Measurements from ENCODE around the gene RASL12. TPM values are rescaled to one million over a fixed set of nuclear protein-coding genes. Genes with fewer than 3 reads are reported as not detected.
"Not testable (repeated sequence)": the region's sequence is repeated elsewhere in the genome, so short reads cannot be mapped to it uniquely, and the experiment has no call there.

RASL12 gene
- total and polyA plus RNA-seq, 9 donors, result 11.9 to 16.5 (median 14.2) TPM

- peak; percentile 84 for DNase-seq
- peaks cover 5% of the 10 kb centered on the region for H3K4me1 ChIP-seq (ENCODE audit: control insufficient read depth, insufficient read depth, low read length)
- H3K9me3 ChIP-seq (replicated peaks; ENCODE audit: control insufficient read depth, low read depth, low read length), result no peaks in the 10 kb centered on the region
- H3K27ac ChIP-seq (ENCODE audit: low read length), result no peak overlapping the region
- peaks cover 69% of the 10 kb centered on the region for H3K36me3 ChIP-seq (ENCODE audit: control insufficient read depth, insufficient read depth, low read length)
- no peaks in the 10 kb centered on the region for H3K27me3 ChIP-seq (ENCODE audit: control insufficient read depth, insufficient read depth, low read length)
- H3K4me3 ChIP-seq (ENCODE audit: low read length), result no peak overlapping the region
- WGBS (ENCODE audit: insufficient coverage), result 32% methylated on average over 8 of the region's 9 CpGs
Measured at GRCh38 chr15:65101411-65101890, 33.7 kb upstream of the RASL12 start.

GRCh38 chr15:65100442-65100841 is 32.7 kb upstream of the RASL12 start:
- no peaks in the 10 kb centered on the region for H3K27me3 ChIP-seq (ENCODE audit: control insufficient read depth, insufficient read depth, low read length)
- no peak for DNase-seq
- H3K27ac ChIP-seq (ENCODE audit: low read length), result no peak overlapping the region
- no peak overlapping the region for H3K4me3 ChIP-seq (ENCODE audit: low read length)
- H3K4me1 ChIP-seq (ENCODE audit: control insufficient read depth, insufficient read depth, low read length), result peaks cover 5% of the 10 kb centered on the region
- no CpG with 5 or more reads among the region's 7 CpGs for WGBS (ENCODE audit: insufficient coverage)
- H3K9me3 ChIP-seq (replicated peaks; ENCODE audit: control insufficient read depth, low read depth, low read length), result no peaks in the 10 kb centered on the region
- peaks cover 72% of the 10 kb centered on the region for H3K36me3 ChIP-seq (ENCODE audit: control insufficient read depth, insufficient read depth, low read length)

- not testable (repeated sequence) for H3K4me1 ChIP-seq (ENCODE audit: control insufficient read depth, insufficient read depth, low read length); H3K27ac ChIP-seq (ENCODE audit: low read length); DNase-seq; H3K9me3 ChIP-seq (replicated peaks; ENCODE audit: control insufficient read depth, low read depth, low read length); H3K27me3 ChIP-seq (ENCODE audit: control insufficient read depth, insufficient read depth, low read length); H3K4me3 ChIP-seq (ENCODE audit: low read length)
- 91% methylated on average over 4 of the region's 10 CpGs for WGBS (ENCODE audit: insufficient coverage)
- H3K36me3 ChIP-seq (ENCODE audit: control insufficient read depth, insufficient read depth, low read length), result peaks cover 69% of the 10 kb centered on the region
Measured at GRCh38 chr15:65099801-65100200, 32.0 kb upstream of the RASL12 start.

GRCh38 chr15:65099336-65099735 is 31.5 kb upstream of the RASL12 start:
- Histone ChIP-seq H3K36me3 (ENCODE audit: control insufficient read depth, insufficient read depth, low read length) (peaks cover 67% of the 10 kb centered on the region), H3K4me3 (ENCODE audit: low read length) (no peak overlapping the region), H3K27me3 (ENCODE audit: control insufficient read depth, insufficient read depth, low read length) (no peaks in the 10 kb centered on the region), H3K27ac (ENCODE audit: low read length) (no peak overlapping the region), H3K9me3 (replicated peaks; ENCODE audit: control insufficient read depth, low read depth, low read length) (no peaks in the 10 kb centered on the region), H3K4me1 (ENCODE audit: control insufficient read depth, insufficient read depth, low read length) (peaks cover 5% of the 10 kb centered on the region)
- WGBS (ENCODE audit: insufficient coverage), result 96% methylated on average over 4 of the region's 5 CpGs
- no peak for DNase-seq

- no peaks in the 10 kb centered on the region for H3K9me3 ChIP-seq (replicated peaks; ENCODE audit: control insufficient read depth, low read depth, low read length)
- peaks cover 5% of the 10 kb centered on the region for H3K4me1 ChIP-seq (ENCODE audit: control insufficient read depth, insufficient read depth, low read length)
- no peak for DNase-seq
- H3K27ac ChIP-seq (ENCODE audit: low read length), result no peak overlapping the region
- peaks cover 62% of the 10 kb centered on the region for H3K36me3 ChIP-seq (ENCODE audit: control insufficient read depth, insufficient read depth, low read length)
- 89% methylated on average over 3 of the region's 7 CpGs for WGBS (ENCODE audit: insufficient coverage)
- H3K4me3 ChIP-seq (ENCODE audit: low read length), result no peak overlapping the region
- H3K27me3 ChIP-seq (ENCODE audit: control insufficient read depth, insufficient read depth, low read length), result no peaks in the 10 kb centered on the region
Measured at GRCh38 chr15:65097651-65098263, 30.0 kb upstream of the RASL12 start.

GRCh38 chr15:65096481-65097385 is 28.9 kb upstream of the RASL12 start:
- Histone ChIP-seq H3K27me3 (ENCODE audit: control insufficient read depth, insufficient read depth, low read length) (no peaks in the 10 kb centered on the region), H3K9me3 (replicated peaks; ENCODE audit: control insufficient read depth, low read depth, low read length) (no peaks in the 10 kb centered on the region), H3K4me3 (ENCODE audit: low read length) (no peak overlapping the region), H3K4me1 (ENCODE audit: control insufficient read depth, insufficient read depth, low read length) (peaks cover 13% of the 10 kb centered on the region), H3K36me3 (ENCODE audit: control insufficient read depth, insufficient read depth, low read length) (peaks cover 62% of the 10 kb centered on the region), H3K27ac (ENCODE audit: low read length) (no peak overlapping the region)
- no peak for DNase-seq
- 89% methylated on average over 2 of the region's 6 CpGs for WGBS (ENCODE audit: insufficient coverage)

- DNase-seq, result no peak
- no peaks in the 10 kb centered on the region for H3K9me3 ChIP-seq (replicated peaks; ENCODE audit: control insufficient read depth, low read depth, low read length)
- H3K27ac ChIP-seq (ENCODE audit: low read length), result no peak overlapping the region
- H3K4me3 ChIP-seq (ENCODE audit: low read length), result no peak overlapping the region
- H3K36me3 ChIP-seq (ENCODE audit: control insufficient read depth, insufficient read depth, low read length), result peaks cover 54% of the 10 kb centered on the region
- WGBS (ENCODE audit: insufficient coverage), result 77% methylated on average over 6 of the region's 6 CpGs
- peaks cover 12% of the 10 kb centered on the region for H3K4me1 ChIP-seq (ENCODE audit: control insufficient read depth, insufficient read depth, low read length)
- no peaks in the 10 kb centered on the region for H3K27me3 ChIP-seq (ENCODE audit: control insufficient read depth, insufficient read depth, low read length)
Measured at GRCh38 chr15:65095747-65096104, 27.9 kb upstream of the RASL12 start.

GRCh38 chr15:65095011-65095746 is 27.4 kb upstream of the RASL12 start:
- 54% methylated on average over 3 of the region's 5 CpGs for WGBS (ENCODE audit: insufficient coverage)
- no peaks in the 10 kb centered on the region for H3K27me3 ChIP-seq (ENCODE audit: control insufficient read depth, insufficient read depth, low read length)
- peaks cover 48% of the 10 kb centered on the region for H3K36me3 ChIP-seq (ENCODE audit: control insufficient read depth, insufficient read depth, low read length)
- H3K4me1 ChIP-seq (ENCODE audit: control insufficient read depth, insufficient read depth, low read length), result peaks cover 12% of the 10 kb centered on the region
- no peaks in the 10 kb centered on the region for H3K9me3 ChIP-seq (replicated peaks; ENCODE audit: control insufficient read depth, low read depth, low read length)
- no peak overlapping the region for H3K4me3 ChIP-seq (ENCODE audit: low read length)
- H3K27ac ChIP-seq (ENCODE audit: low read length), result no peak overlapping the region
- DNase-seq, result no peak

- Histone ChIP-seq H3K27ac (ENCODE audit: low read length) (no peak overlapping the region), H3K4me3 (ENCODE audit: low read length) (no peak overlapping the region), H3K9me3 (replicated peaks; ENCODE audit: control insufficient read depth, low read depth, low read length) (no peaks in the 10 kb centered on the region), H3K36me3 (ENCODE audit: control insufficient read depth, insufficient read depth, low read length) (peaks cover 43% of the 10 kb centered on the region), H3K27me3 (ENCODE audit: control insufficient read depth, insufficient read depth, low read length) (no peaks in the 10 kb centered on the region), H3K4me1 (ENCODE audit: control insufficient read depth, insufficient read depth, low read length) (peaks cover 12% of the 10 kb centered on the region)
- no peak for DNase-seq
- 91% methylated on average over 9 of the region's 14 CpGs for WGBS (ENCODE audit: insufficient coverage)
Measured at GRCh38 chr15:65094294-65094995, 26.7 kb upstream of the RASL12 start.

All from muscle of leg (tissue), 11 donors.